B cell (primary cell): ENCODE data around the gene TTC28. TPM values are rescaled to one million over a fixed set of nuclear protein-coding genes. Genes with fewer than 3 reads are reported as not detected.
"Not testable (repeated sequence)": the region's sequence is repeated elsewhere in the genome, so short reads cannot be mapped to it uniquely, and the experiment has no call there.

Experiments used
- ATAC-seq: fragments of 200-7000 bp; cut with Tn5 transposase; one replicate; pipeline ENCODE4 v1.10.0; 2021; ENCODE audit warnings: low read depth, mild to moderate bottlenecking, moderate number of reproducible peaks, moderate library complexity
- CTCF ChIA-PET: fragments of 350-600 bp; sonication (Branson Sonifier 250); formaldehyde crosslinking; loops from one replicate; lab custom pipeline; 2021; ENCODE audit warnings: antibody characterized with exemption, inconsistent platforms; lab: Charles Lee
- POLR2A ChIA-PET: fragments of 350-600 bp; sonication (Branson Sonifier 250); formaldehyde crosslinking; loops from one replicate; lab custom pipeline; 2021; ENCODE audit warnings: antibody characterized with exemption; lab: Charles Lee
- DNase-seq: peaks from one replicate; pipeline ENCODE4 v3.0.0; 2013
- H2AFZ ChIP-seq: 2 replicates; pipeline ENCODE4 v1.6.1; 2012; ENCODE audit warnings: mild to moderate bottlenecking, low read depth, low read length; ENCODE audit not compliant: insufficient read depth, poor library complexity, severe bottlenecking
- H3K27ac ChIP-seq, 2 donors: 1 replicate in 1 of 2; 2 replicates in 1 of 2; pipeline ENCODE4 v1.5.1; 2012 to 2013; ENCODE audit warnings: low read length in 2 of 2, mild to moderate bottlenecking in 2 of 2, moderate library complexity in 1 of 2
- H3K27me3 ChIP-seq, 4 experiments: fragments of 200-600 bp in 1 of 4; sonication (generic) in 1 of 4; replicated peaks in 1 of 4; 1 replicate in 2 of 4; 2 replicates in 2 of 4; pipeline versions ENCODE4 v1.6.1 to v1.7.0; 2013 to 2016; ENCODE audit warnings: low read length in 3 of 4, mild to moderate bottlenecking in 2 of 4, mixed read lengths in 1 of 4, moderate library complexity in 1 of 4; ENCODE audit not compliant: insufficient read depth in 4 of 4, control insufficient read depth in 3 of 4; ENCODE audit errors: control extremely low read depth in 1 of 4
- H3K36me3 ChIP-seq, 2 experiments: replicated peaks in 1 of 2; 1 replicate in 1 of 2; 2 replicates in 1 of 2; pipeline versions ENCODE4 v1.6.1 to v1.7.1; 2013; ENCODE audit warnings: low read length in 1 of 2; ENCODE audit not compliant: insufficient read depth in 2 of 2, control insufficient read depth in 1 of 2; ENCODE audit errors: control extremely low read depth in 1 of 2, extremely low read depth in 1 of 2
- H3K4me1 ChIP-seq, 2 donors: fragments of 200-600 bp in 1 of 2; sonication (generic) in 1 of 2; 1 replicate in 1 of 2; 2 replicates in 1 of 2; pipeline versions ENCODE4 v1.5.1 to v1.6.1; 2013 to 2017; ENCODE audit warnings: low read length in 2 of 2; ENCODE audit not compliant: control insufficient read depth in 2 of 2, insufficient read depth in 2 of 2
- H3K4me2 ChIP-seq: replicated peaks from 2 replicates; pipeline ENCODE3; 2012; ENCODE audit warnings: mild to moderate bottlenecking, low read depth, low read length; ENCODE audit not compliant: poor library complexity, severe bottlenecking
- H3K4me3 ChIP-seq, 5 experiments: fragments of 200-600 bp in 1 of 5; sonication (generic) in 1 of 5; 1 replicate in 3 of 5; 2 replicates in 2 of 5; pipeline versions ENCODE4 v1.5.1 to v1.7.0; 2011 to 2016; ENCODE audit warnings: low read length in 4 of 5, mild to moderate bottlenecking in 4 of 5, low read depth in 2 of 5, control low read depth in 1 of 5, moderate library complexity in 1 of 5; ENCODE audit not compliant: insufficient read depth in 1 of 5; ENCODE audit errors: control extremely low read depth in 1 of 5, extremely low read depth in 1 of 5
- H3K79me2 ChIP-seq: fragments of 200-600 bp; sonication (generic); one replicate; pipeline ENCODE4 v1.6.0; 2016; ENCODE audit warnings: low read length; ENCODE audit not compliant: control insufficient read depth, insufficient read depth
- H3K9ac ChIP-seq: fragments of 200-600 bp; sonication (generic); 2 replicates; pipeline ENCODE4 v1.6.1; 2017; ENCODE audit warnings: mild to moderate bottlenecking, low read length, moderate library complexity
- H3K9me3 ChIP-seq, 3 donors: one replicate each; pipeline versions ENCODE4 v1.6.1 to v1.7.1; 2013; ENCODE audit warnings: low read length in 2 of 3; ENCODE audit not compliant: control insufficient read depth in 2 of 3, insufficient read depth in 1 of 3; ENCODE audit errors: control extremely low read depth in 1 of 3
- H4K20me1 ChIP-seq: 2 replicates; pipeline ENCODE4 v1.6.0; 2012; ENCODE audit warnings: mild to moderate bottlenecking, low read length; ENCODE audit not compliant: insufficient read depth, control insufficient read depth, poor library complexity, severe bottlenecking
- H3K27ac Mint-ChIP-seq: one replicate; pipeline ENCODE4 v1.8.0; 2021; ENCODE audit warnings: mixed read lengths
- H3K27me3 Mint-ChIP-seq: one replicate; pipeline ENCODE4 v1.8.0; 2021; ENCODE audit warnings: mixed read lengths
- H3K4me1 Mint-ChIP-seq: one replicate; pipeline ENCODE4 v1.8.0; 2021; ENCODE audit warnings: mixed read lengths
- H3K4me3 Mint-ChIP-seq: one replicate; pipeline ENCODE4 v1.8.0; 2021; ENCODE audit warnings: mixed read lengths
- H3K9me3 Mint-ChIP-seq: one replicate; pipeline ENCODE4 v1.8.0; 2022; ENCODE audit warnings: mixed read lengths; ENCODE audit not compliant: insufficient read depth
- CTCF ChIP-seq: fragments of 200-600 bp; IDR thresholded peaks from one replicate; pipeline ENCODE4 v1.8.0; 2022; ENCODE audit warnings: antibody characterized with exemption, mild to moderate bottlenecking
- EZH2 ChIP-seq: IDR thresholded peaks from 2 replicates; pipeline ENCODE4 v1.6.1; 2012; ENCODE audit warnings: borderline replicate concordance, low read depth, mild to moderate bottlenecking, moderate library complexity, low read length; ENCODE audit not compliant: insufficient read depth, poor library complexity, severe bottlenecking
- WGBS: methylation state at CpG from one replicate; pipeline ENCODE4 v1.1.5; 2013; ENCODE audit warnings: missing lambda C conversion rate; ENCODE audit not compliant: insufficient coverage; 5-methylcytosine and 5-hydroxymethylcytosine counted together
- intact Hi-C: fragments of 100-400 bp; cut with micrococcal nuclease; formaldehyde crosslinking; loops from one replicate; pipeline ENCODE4 v1.10.0; 2022
- polyA plus RNA-seq: library from polyadenylated mRNA; depleted of rRNA; stranded (reverse); fragments of >200 nt; gene quantifications from 2 replicates; pipeline ENCODE4 v1.2.3, GENCODE V29; 2012
- total RNA-seq, 2 donors: library from RNA; stranded (reverse); fragments of 120-200 nt in 1 of 2; gene quantifications; 1 replicate in 1 of 2; 2 replicates in 1 of 2; pipeline versions ENCODE4 v1.2.3 to v1.2.4, GENCODE V29; 2013 to 2022

Gene TTC28
- total and polyA plus RNA-seq, 2 donors (not counting 1 experiment from before 2014, with no cell fraction given) = 4.5 to 7.3 TPM

- DNase-seq (no peak), ATAC-seq (no peak)
- Histone ChIP-seq H3K36me3 (no peaks in the 10 kb centered on the region), H3K9ac (no peak overlapping the region), H3K27me3 (peaks cover 0 to 3% (median 0%) of the 10 kb centered on the region in 4 experiments), H3K4me3 (no peak overlapping the region), H3K27ac (no peak overlapping the region), H3K4me2 (no peak overlapping the region), H4K20me1 (no peaks in the 10 kb centered on the region), H2AFZ (no peak overlapping the region), H3K9me3 (peaks cover 1 to 12% (median 11%) of the 10 kb centered on the region in 3 donors), H3K79me2 (no peaks in the 10 kb centered on the region), H3K4me1 (no peaks in the 10 kb centered on the region)
- TF ChIP-seq CTCF = no peak
- TF ChIP-seq EZH2 = no peak
- intact Hi-C loops = no loop called here
- Mint-ChIP-seq H3K27ac (no peak overlapping the region), H3K4me1 (no peaks in the 10 kb centered on the region), H3K27me3 (peaks cover 9% of the 10 kb centered on the region), H3K4me3 (no peak overlapping the region), H3K9me3 (peaks cover 6% of the 10 kb centered on the region)
- POLR2A ChIA-PET = no interaction called here
- WGBS = no CpG with 5 or more reads among the region's 1 CpG
- CTCF ChIA-PET = no interaction called here
These were observed 312.8 kb downstream of the TTC28 start for GRCh38 chr22:28366856-28367255.

GRCh38 chr22:28365371-28365770, 314.3 kb downstream of the TTC28 start:
- no peaks in the 10 kb centered on the region for H3K4me1 Mint-ChIP-seq
- ATAC-seq (no peak), DNase-seq (no peak)
- Histone ChIP-seq H3K4me1 (no peaks in the 10 kb centered on the region), H3K27ac (no peak overlapping the region), H3K4me2 (no peak overlapping the region), H4K20me1 (no peaks in the 10 kb centered on the region), H3K4me3 (no peak overlapping the region), H3K79me2 (no peaks in the 10 kb centered on the region), H2AFZ (no peak overlapping the region), H3K9me3 (peaks cover 1 to 12% (median 11%) of the 10 kb centered on the region in 3 donors), H3K27me3 (peaks cover 0 to 3% (median 0%) of the 10 kb centered on the region in 4 experiments), H3K36me3 (no peaks in the 10 kb centered on the region), H3K9ac (no peak overlapping the region)
- intact Hi-C loops = no loop called here
- no CpG with 5 or more reads among the region's 1 CpG for WGBS
- H3K4me3 Mint-ChIP-seq = no peak overlapping the region
- ChIA-PET POLR2A (no interaction called here), CTCF (no interaction called here)
- H3K27ac Mint-ChIP-seq = no peak overlapping the region
- peaks cover 8% of the 10 kb centered on the region for H3K9me3 Mint-ChIP-seq
- peaks cover 9% of the 10 kb centered on the region for H3K27me3 Mint-ChIP-seq
- no peak for TF ChIP-seq CTCF
- no peak for TF ChIP-seq EZH2

- H3K27me3 Mint-ChIP-seq, H3K4me1 ChIP-seq, H3K4me3 ChIP-seq, H3K27ac Mint-ChIP-seq, H3K27ac ChIP-seq, intact Hi-C loops, H3K9me3 Mint-ChIP-seq, H3K4me3 Mint-ChIP-seq, ATAC-seq, CTCF ChIA-PET, H3K4me1 Mint-ChIP-seq, H3K4me2 ChIP-seq, DNase-seq, H3K27me3 ChIP-seq, POLR2A ChIA-PET, H4K20me1 ChIP-seq, H2AFZ ChIP-seq, H3K36me3 ChIP-seq, H3K9ac ChIP-seq, H3K79me2 ChIP-seq: not testable (repeated sequence)
- H3K9me3 ChIP-seq = peaks cover 1 to 12% (median 11%) of the 10 kb centered on the region in 3 donors
- no CpG with 5 or more reads among the region's 3 CpGs for WGBS
These were observed 315.5 kb downstream of the TTC28 start for GRCh38 chr22:28364105-28364504.
